Measurements from ENCODE around the gene TMTC2. TPM values are rescaled to one million over a fixed set of nuclear protein-coding genes. Genes with fewer than 3 reads are reported as not detected.

TMTC2 gene
- polyA plus RNA-seq, 1 experiment: 5.6 TPM

GRCh38 chr12:82874945-82875344 is 188.2 kb downstream of the TMTC2 start:
- CTCF ChIA-PET: interaction anchor here (1.6 kb wide), 1 partner anchor 20 kb away, joined by 4 read pairs; no protein-coding TSS in a partner anchor
- TF ChIP-seq CTCF (IDR thresholded peaks at IDR 0.05; ENCODE audit: insufficient read depth, low read depth, low read length): no peak
- Histone ChIP-seq H3K36me3 (ENCODE audit: control insufficient read depth, insufficient read depth, low read length) (no peaks in the 10 kb centered on the region), H3K4me3 (ENCODE audit: low read depth, low read length) (no peak overlapping the region), H3K27me3 (ENCODE audit: control insufficient read depth, insufficient read depth, low read length) (no peaks in the 10 kb centered on the region)
- POLR2A ChIA-PET: no interaction called here
- peak; percentile 5 for DNase-seq (ENCODE audit: low read depth)

- Histone ChIP-seq H3K27me3 (ENCODE audit: control insufficient read depth, insufficient read depth, low read length) (no peaks in the 10 kb centered on the region), H3K4me3 (ENCODE audit: low read depth, low read length) (no peak overlapping the region), H3K36me3 (ENCODE audit: control insufficient read depth, insufficient read depth, low read length) (no peaks in the 10 kb centered on the region)
- CTCF ChIA-PET: no interaction called here
- TF ChIP-seq CTCF (IDR thresholded peaks at IDR 0.05; ENCODE audit: insufficient read depth, low read depth, low read length): no peak
- DNase-seq (ENCODE audit: low read depth): no peak
- POLR2A ChIA-PET: no interaction called here
These were observed 189.4 kb downstream of the TMTC2 start for GRCh38 chr12:82876075-82876474.

GRCh38 chr12:82877963-82878362 is 191.3 kb downstream of the TMTC2 start:
- ChIA-PET CTCF (interaction anchor here (1.1 to 1.5 kb wide), 2 partner anchors 18 to 41 kb away, joined by 3 to 5 read pairs; no protein-coding TSS in a partner anchor), POLR2A (no interaction called here)
- Histone ChIP-seq H3K27me3 (ENCODE audit: control insufficient read depth, insufficient read depth, low read length) (no peaks in the 10 kb centered on the region), H3K4me3 (ENCODE audit: low read depth, low read length) (no peak overlapping the region), H3K36me3 (ENCODE audit: control insufficient read depth, insufficient read depth, low read length) (no peaks in the 10 kb centered on the region)
- no peak for TF ChIP-seq CTCF (IDR thresholded peaks at IDR 0.05; ENCODE audit: insufficient read depth, low read depth, low read length)
- DNase-seq (ENCODE audit: low read depth): no peak

DNA sequence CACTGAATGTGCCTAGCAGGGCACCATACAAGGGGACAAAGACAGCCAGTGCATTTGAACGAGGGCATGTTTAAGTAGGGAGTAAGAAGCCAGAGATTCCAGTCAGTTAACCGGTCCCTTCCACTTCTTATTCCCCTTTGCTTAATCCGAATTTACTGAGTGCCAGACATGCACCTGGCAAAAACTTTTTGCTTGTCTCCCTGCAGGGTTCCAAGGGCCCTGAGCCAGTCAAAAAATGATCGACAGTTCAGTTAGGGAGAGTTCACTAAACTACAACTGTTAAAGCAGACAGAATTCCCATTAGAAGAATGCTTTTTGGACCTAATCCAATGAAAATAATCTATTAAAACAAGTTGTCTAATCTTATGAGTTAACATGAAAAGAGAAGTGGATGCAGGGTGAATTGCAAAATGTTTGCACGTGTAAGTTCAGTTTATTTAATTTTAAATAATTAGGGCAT is 193.8 kb downstream of the TMTC2 start:
- DNase-seq (ENCODE audit: low read depth): no peak
- TF ChIP-seq CTCF (IDR thresholded peaks at IDR 0.05; ENCODE audit: insufficient read depth, low read depth, low read length): no peak
- no peaks in the 10 kb centered on the region for H3K36me3 ChIP-seq (ENCODE audit: control insufficient read depth, insufficient read depth, low read length)
- no peaks in the 10 kb centered on the region for H3K27me3 ChIP-seq (ENCODE audit: control insufficient read depth, insufficient read depth, low read length)
- POLR2A ChIA-PET: no interaction called here
- CTCF ChIA-PET: no interaction called here
- H3K4me3 ChIP-seq (ENCODE audit: low read depth, low read length): no peak overlapping the region

- ChIA-PET CTCF (no interaction called here), POLR2A (interaction anchor here (0.7 kb wide), 1 partner anchor 169 kb away, joined by 3 read pairs; no protein-coding TSS in a partner anchor)
- TF ChIP-seq CTCF (IDR thresholded peaks at IDR 0.05; ENCODE audit: insufficient read depth, low read depth, low read length): no peak
- no peaks in the 10 kb centered on the region for H3K36me3 ChIP-seq (ENCODE audit: control insufficient read depth, insufficient read depth, low read length)
- no peaks in the 10 kb centered on the region for H3K27me3 ChIP-seq (ENCODE audit: control insufficient read depth, insufficient read depth, low read length)
- DNase-seq (ENCODE audit: low read depth): no peak
- no peak overlapping the region for H3K4me3 ChIP-seq (ENCODE audit: low read depth, low read length)
These were observed 197.0 kb downstream of the TMTC2 start for GRCh38 chr12:82883394-82884355.

Data from BJ (cell line).